ENCODE data around the gene SLC41A1. TPM values are rescaled to one million over a fixed set of nuclear protein-coding genes. Genes with fewer than 3 reads are reported as not detected.

The SLC41A1 gene
- total and polyA plus RNA-seq, 2 donors (not counting 3 experiments of a cell fraction or from before 2014, with no cell fraction given): 21.7 to 22.0 TPM

- H3K9ac ChIP-seq (replicated peaks; ENCODE audit: extremely low read depth, insufficient read depth, low read length): no peak overlapping the region
- H3K27ac ChIP-seq (ENCODE audit: insufficient read depth, low read depth, low read length): no peak overlapping the region
- H3K27me3 ChIP-seq (ENCODE audit: control insufficient read depth in 2 of 2, insufficient read depth in 2 of 2, low read length in 2 of 2): peaks cover 2 to 4% of the 10 kb centered on the region in 2 experiments
- dilution Hi-C loops (cut with MboI; ENCODE audit: extremely low pct_ligation_motif_present, low sequenced_read_pairs) (no loop called here), intact Hi-C loops (cut with micrococcal nuclease) (no loop called here)
- ChIA-PET CTCF (interaction anchor here (1.7 kb wide), 2 partner anchors 70 to 140 kb away, joined by 4 to 5 read pairs; no protein-coding TSS in a partner anchor), POLR2A (no interaction called here)
- no TSS peak for BruUV-seq (replicated peaks)
- no peak overlapping the region for H2AFZ ChIP-seq (ENCODE audit: low read depth, low read length)
- FAIRE-seq: no peak
- no peak overlapping the region for H3K4me2 ChIP-seq (ENCODE audit: insufficient read depth, low read length)
- no peaks in the 10 kb centered on the region for H4K20me1 ChIP-seq (replicated peaks; ENCODE audit: control insufficient read depth, extremely low read depth, insufficient read depth, low read length)
- no peak for TF ChIP-seq EZH2 (IDR thresholded peaks at IDR 0.05; ENCODE audit: borderline replicate concordance, low read depth, low read length, severe bottlenecking)
- no peak for TF ChIP-seq JUN (IDR thresholded peaks at IDR 0.05; ENCODE audit: borderline replicate concordance, insufficient read depth, insufficient read length, low read depth)
- TF ChIP-seq FOS (IDR thresholded peaks at IDR 0.05; ENCODE audit: borderline replicate concordance, insufficient read depth, low read length): no peak
- no peak for TF ChIP-seq MYC (IDR thresholded peaks at IDR 0.05; ENCODE audit: low read depth, low read length)
- TF ChIP-seq POLR2AphosphoS5 (IDR thresholded peaks at IDR 0.05; ENCODE audit: insufficient read depth, low read depth, low read length): no peak
- TF ChIP-seq CTCF (IDR thresholded peaks at IDR 0.05; ENCODE audit: extremely low read depth in 1 of 2, insufficient read depth in 1 of 2, low read depth in 1 of 2, low read length in 2 of 2): no peak
- no peak for TF ChIP-seq MAX (IDR thresholded peaks at IDR 0.05; ENCODE audit: insufficient read depth, insufficient read length)
- TF ChIP-seq GATA2 (IDR thresholded peaks at IDR 0.05; ENCODE audit: insufficient read depth, insufficient read length, low read depth, low read length): no peak
- no peak for TF ChIP-seq POLR2A (IDR thresholded peaks at IDR 0.05; ENCODE audit: low read depth, low read length)
- H3K36me3 ChIP-seq (ENCODE audit: control insufficient read depth in 2 of 2, extremely low read depth in 1 of 2, insufficient read depth in 2 of 2, low read length in 2 of 2): no peaks in the 10 kb centered on the region
- no peaks in the 10 kb centered on the region for H3K9me3 ChIP-seq (replicated peaks; ENCODE audit: control insufficient read depth, insufficient read depth, low read length)
- H3K9me1 ChIP-seq (replicated peaks; ENCODE audit: control insufficient read depth, extremely low read depth, insufficient read depth, low read length): no peaks in the 10 kb centered on the region
- DNase-seq (ENCODE audit: low read depth, low spot score): no peak
- no peak overlapping the region for H3K4me3 ChIP-seq (replicated peaks in 1 of 3; ENCODE audit: insufficient read depth in 1 of 3, low read depth in 1 of 3, low read length in 3 of 3)
- H3K4me1 ChIP-seq (ENCODE audit: control insufficient read depth, extremely low read depth, insufficient read depth, low read length): no peaks in the 10 kb centered on the region
- H3K79me2 ChIP-seq (ENCODE audit: control insufficient read depth, insufficient read depth, low read length): no peaks in the 10 kb centered on the region
Observed at GRCh38 chr1:205837382-205837970, 24.5 kb upstream of the SLC41A1 start.
